IPS DF 4.7 (cell line): ENCODE measurements around the gene NELFB.

Experiments
- DNase-seq: peaks from one replicate; pipeline ENCODE4 v3.0.0-alpha.2; 2013; ENCODE audit warnings: low spot score; ENCODE audit errors: extremely low read depth

NELFB gene

GRCh38 chr9:137313956-137314560 is 58.9 kb downstream of the NELFB start:
- no peak for DNase-seq

DNA sequence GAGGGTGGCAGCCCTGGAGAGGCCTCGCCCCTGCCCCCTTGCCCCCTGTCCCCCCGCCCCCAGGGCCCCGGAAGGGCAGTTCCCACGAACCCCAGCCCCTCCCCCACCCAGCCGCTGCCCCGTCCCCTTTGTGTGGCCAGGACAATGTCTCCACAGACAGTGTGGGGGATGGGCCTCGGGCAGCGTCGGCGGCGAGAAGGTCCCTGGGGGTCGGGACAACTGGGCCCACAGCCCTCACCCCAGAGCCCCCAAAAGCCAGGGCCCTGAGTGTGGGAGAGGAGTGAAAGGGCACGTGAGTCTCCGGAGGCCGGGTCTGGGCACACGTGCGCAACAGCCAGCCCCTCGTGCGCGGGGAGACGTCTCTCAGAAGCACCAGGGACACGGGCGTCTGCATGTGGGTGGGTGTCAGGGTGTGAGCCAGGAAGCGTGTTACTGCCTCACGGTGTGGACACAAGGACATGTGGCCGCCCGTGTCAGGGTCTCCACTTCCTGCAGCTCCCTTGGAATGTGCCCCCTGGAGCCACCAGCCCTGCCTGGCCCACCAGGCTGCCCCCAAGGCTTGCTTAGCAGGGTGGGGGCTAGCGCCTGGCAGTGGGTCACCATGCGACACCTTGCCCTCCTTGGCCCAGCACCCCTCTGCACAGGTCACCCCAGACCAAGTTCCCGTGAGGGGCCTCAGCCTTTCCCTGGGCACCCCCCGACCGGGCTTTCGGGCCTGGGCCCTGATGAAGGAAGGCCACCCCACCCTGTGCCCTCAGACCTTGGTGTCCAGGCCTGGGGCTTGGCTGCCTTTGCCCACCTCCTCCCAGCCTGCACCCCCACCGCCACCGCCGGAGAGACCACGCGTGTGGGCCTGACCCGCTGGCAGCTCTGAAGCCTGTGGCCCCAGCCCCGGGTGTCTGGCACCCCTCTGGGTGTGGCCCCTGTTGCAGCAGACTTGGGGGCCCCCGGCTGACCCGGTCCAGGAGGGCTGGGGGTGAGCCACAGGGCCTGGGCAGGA is 59.7 kb downstream of the NELFB start:
- no peak for DNase-seq

- DNase-seq = no peak
These were observed 60.5 kb downstream of the NELFB start for GRCh38 chr9:137315581-137316011.

DNA sequence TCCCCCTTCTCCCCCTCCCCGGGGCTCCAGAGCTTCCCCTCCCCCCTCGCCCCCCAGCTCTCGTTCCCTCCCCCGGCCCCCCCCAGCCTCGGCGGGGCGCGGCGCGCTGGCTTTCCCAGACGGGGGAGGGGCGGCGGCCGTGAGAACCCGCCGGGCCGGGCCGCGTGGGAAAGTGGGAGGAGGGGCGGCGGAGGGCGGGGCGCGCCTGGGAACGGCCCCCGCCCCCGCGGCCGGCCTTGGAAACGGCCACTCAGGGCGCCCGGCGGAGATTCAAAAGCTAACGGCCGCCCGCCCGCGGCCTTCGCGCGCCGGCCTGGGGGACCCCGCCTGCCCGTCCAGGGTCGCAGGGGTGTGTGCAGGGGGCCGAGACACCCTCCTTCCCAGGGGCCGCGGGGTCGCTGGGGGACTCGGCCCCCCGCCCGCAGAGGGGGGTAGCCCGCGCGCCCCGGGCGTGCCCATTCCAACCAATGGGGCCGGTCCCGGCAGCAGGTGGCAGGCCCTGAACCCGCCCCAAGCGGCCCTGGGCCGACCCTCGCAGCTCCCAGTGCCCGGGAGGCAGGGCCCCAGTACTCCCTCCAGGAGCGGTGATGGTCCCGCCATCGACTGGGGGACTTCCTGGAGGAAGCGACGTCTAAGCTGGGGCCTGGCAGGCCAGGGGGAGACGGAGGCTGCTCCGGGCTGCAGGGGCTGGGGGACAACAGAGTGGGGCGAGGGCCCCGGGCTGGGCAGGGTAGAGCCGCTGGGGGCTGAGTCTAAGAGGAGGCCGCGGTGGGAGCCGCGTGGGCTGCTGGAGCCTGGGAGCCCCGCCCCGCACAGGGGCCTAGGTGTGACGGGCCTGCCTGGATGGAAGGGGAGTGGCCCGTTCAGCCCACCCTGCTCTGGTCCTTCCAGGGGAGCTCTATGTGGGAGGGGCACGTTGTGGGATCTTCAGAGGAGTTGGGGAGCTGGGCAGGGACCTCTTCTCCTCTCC is 61.2 kb downstream of the NELFB start:
- DNase-seq = no peak

- DNase-seq = no peak
These were observed 62.0 kb downstream of the NELFB start for GRCh38 chr9:137317021-137317717.

GRCh38 chr9:137317718-137318511 is 62.8 kb downstream of the NELFB start:
- no peak for DNase-seq

GRCh38 chr9:137318602-137319001 is 63.5 kb downstream of the NELFB start:
- no peak for DNase-seq

GRCh38 chr9:137319011-137319738 is 64.0 kb downstream of the NELFB start:
- DNase-seq = no peak

GRCh38 chr9:137319739-137320551 is 64.8 kb downstream of the NELFB start:
- DNase-seq = no peak

DNA sequence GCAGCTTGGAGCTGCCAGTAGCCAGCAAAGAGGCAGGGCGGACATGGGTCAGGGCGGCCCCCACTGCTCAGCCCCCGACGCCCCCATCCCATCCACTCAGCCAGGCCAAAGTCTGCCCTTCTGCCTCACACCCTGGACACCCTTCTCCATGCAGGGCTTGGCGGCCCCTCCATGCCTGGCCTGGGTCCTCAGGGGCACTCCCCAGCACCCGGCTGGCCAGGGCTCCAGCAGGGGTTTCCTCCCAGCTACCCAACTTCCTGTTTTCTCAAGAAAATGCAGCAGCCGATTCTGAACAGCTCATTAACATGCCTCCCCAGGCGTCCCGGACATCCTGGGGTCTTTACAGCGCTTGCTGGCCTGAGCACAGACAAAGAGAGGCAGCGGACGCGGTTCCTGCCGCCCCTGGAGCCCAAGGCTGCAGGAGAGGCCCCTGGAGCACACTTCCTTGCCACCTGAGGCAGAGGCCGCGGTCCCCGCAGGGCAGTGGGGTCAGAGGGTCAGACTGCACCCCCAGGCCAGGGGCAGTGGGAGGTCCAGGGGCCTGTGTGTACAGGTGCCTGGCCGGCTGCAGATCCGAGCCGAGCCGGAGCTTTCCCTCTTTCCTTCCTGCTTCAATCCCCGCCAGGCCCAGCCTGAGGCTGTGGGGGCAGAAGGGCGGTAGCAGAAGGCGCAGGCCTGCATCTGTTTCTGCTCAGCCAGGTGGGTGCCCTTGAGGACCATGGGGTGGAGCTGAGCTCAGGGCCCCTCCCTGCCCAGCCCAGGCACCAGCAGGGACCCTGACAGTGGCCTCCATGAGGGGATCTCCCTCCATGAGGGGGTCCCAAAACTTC is 65.6 kb downstream of the NELFB start:
- DNase-seq = no peak

- no peak for DNase-seq
These were observed 66.7 kb downstream of the NELFB start for GRCh38 chr9:137321726-137322361.
